KOPT-K1 (cell line): ENCODE measurements around the gene BORCS6.
"Not testable (repeated sequence)": the region's sequence is repeated elsewhere in the genome, so short reads cannot be mapped to it uniquely, and the experiment has no call there.

ENCODE experiments used
- H3K27ac ChIP-seq: fragments of 200-600 bp; sonication (generic); 2 replicates; pipeline ENCODE4 v1.5.1; 2016; ENCODE audit warnings: antibody characterized with exemption, mild to moderate bottlenecking, low read depth, low read length; ENCODE audit not compliant: poor library complexity, severe bottlenecking
- H3K36me3 ChIP-seq: fragments of 200-600 bp; sonication (generic); 2 replicates; pipeline ENCODE4 v1.5.1; 2017; ENCODE audit warnings: antibody characterized with exemption, mild to moderate bottlenecking, low read length, moderate library complexity; ENCODE audit not compliant: insufficient read depth
- H3K9me3 ChIP-seq: fragments of 200-600 bp; sonication (generic); 2 replicates; pipeline ENCODE4 v1.5.1; 2017; ENCODE audit warnings: antibody characterized with exemption, low read length, mild to moderate bottlenecking; ENCODE audit not compliant: insufficient read depth, poor library complexity, severe bottlenecking

Gene BORCS6

DNA sequence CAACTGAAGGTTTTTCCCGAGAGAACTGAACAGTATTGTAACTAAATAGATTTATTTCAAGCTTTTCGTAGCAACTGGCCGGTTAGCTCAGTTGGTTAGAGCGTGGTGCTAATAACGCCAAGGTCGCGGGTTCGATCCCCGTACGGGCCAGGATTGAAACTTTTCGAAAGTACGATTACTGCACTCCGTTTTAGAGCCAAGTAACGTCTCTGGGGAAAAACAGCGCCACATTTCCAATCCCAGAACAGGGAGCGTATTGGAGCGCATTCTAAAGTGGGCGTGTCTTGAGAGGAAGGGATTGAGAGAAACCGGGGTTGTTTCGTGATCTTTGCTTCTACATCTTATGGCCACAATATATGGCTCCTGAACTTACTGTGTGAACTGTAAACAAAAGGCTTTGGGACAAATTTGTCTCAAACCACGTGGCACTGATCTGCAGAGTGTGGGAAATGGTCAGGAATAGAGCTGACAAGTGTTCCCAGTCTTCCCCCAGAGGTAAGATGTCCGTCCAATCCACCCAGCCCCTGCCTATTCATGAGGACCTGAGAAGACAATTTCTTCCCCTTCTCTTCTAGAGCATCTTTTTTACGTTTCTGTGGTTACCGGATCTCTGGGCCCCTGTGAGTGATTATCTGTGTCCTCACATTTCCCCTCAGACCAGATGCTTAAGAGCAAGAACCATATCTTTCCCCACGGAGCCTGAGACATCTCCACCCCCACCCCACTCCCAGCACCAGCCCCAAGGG lies 2.3 kb downstream of the BORCS6 start:
- Histone ChIP-seq H3K27ac (peak overlapping the region; percentile 73), H3K36me3 (no peaks in the 10 kb centered on the region), H3K9me3 (no peaks in the 10 kb centered on the region)

- Histone ChIP-seq H3K9me3 (no peaks in the 10 kb centered on the region), H3K36me3 (no peaks in the 10 kb centered on the region), H3K27ac (peak overlapping the region; percentile 69)
Observed at GRCh38 chr17:8186787-8187516, 3.0 kb downstream of the BORCS6 start.

- H3K27ac ChIP-seq = peak overlapping the region; percentile 69
- H3K36me3 ChIP-seq = no peaks in the 10 kb centered on the region
- no peaks in the 10 kb centered on the region for H3K9me3 ChIP-seq
Observed at GRCh38 chr17:8186446-8186786, 3.6 kb downstream of the BORCS6 start.

DNA sequence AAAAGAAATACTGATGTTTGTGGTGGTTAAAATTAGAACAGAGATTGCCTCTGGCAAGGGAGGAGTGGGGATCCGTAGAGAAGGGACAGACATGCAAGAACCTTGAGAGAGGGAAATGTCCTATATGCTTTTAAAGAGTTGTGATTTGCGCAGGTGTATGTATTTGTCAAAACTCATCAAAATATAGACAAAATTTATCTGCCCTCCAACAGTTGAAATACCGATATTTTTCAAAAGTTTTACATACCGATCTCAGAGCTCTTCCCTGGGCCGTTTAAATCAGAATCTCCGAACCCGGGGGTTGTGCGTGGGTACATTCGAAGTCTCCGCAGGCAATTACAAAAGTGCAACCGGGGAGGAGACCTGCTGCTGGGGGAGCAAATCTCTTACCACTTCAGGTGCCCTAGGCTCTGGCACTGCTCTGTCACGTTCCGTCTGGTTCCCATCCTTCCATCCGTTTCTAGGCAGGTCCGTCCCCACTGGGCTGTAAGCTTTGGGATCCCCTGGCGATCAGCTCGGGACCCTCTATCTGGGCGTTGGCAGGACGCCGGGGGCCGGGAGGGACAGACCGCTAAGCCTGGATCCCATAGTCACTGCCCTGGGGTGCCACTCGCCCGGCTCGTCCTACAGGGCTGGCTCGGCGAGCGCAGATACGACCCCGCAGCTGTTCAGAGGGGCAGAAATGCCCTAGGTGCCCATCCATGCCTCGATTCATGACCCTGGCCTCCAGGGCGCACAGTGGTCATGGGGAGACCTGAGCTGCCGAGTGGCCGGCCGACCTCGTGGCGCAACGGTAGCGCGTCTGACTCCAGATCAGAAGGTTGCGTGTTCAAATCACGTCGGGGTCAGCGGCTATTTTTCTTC lies 4.2 kb downstream of the BORCS6 start:
- H3K36me3 ChIP-seq = no peaks in the 10 kb centered on the region
- no peaks in the 10 kb centered on the region for H3K9me3 ChIP-seq
- H3K27ac ChIP-seq = peak overlapping the region; percentile 69

DNA sequence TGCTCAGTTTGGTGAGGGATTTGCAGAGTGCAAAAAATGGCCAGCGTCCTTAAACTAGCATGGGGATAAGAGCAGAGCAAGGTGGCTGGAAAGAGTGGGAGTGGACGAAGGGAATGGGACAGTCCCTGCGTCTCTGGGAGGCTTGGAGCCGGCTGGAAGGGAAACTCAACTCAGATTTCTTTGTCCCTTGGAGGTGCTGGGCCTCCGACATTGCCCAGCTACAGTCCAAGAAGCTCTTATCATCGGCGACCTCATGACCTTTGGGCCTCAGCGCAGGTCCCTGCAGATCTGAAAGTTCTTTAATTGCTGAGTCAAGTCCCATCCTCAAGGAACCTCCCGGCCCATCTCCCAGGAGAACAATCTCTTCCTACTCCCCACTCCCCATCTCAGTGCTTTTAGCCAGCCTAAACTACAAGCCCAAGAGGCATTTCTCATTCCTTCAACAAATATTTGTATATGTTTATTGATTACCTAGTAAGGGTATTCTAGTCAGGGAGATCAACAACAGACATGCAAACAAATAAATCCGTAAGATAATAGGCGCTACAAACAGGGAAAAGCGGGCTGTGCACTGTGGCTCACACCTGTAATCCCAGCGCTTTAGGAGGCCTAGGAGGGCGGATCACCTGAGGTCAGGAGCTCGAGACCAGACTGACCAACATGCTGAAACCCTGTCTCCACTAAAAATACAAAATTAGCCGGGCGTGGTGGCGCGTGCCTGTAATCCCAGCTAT lies 12.8 kb downstream of the BORCS6 start:
- H3K27ac ChIP-seq = peak overlapping the region; percentile 85
- no peaks in the 10 kb centered on the region for H3K9me3 ChIP-seq
- no peaks in the 10 kb centered on the region for H3K36me3 ChIP-seq

DNA sequence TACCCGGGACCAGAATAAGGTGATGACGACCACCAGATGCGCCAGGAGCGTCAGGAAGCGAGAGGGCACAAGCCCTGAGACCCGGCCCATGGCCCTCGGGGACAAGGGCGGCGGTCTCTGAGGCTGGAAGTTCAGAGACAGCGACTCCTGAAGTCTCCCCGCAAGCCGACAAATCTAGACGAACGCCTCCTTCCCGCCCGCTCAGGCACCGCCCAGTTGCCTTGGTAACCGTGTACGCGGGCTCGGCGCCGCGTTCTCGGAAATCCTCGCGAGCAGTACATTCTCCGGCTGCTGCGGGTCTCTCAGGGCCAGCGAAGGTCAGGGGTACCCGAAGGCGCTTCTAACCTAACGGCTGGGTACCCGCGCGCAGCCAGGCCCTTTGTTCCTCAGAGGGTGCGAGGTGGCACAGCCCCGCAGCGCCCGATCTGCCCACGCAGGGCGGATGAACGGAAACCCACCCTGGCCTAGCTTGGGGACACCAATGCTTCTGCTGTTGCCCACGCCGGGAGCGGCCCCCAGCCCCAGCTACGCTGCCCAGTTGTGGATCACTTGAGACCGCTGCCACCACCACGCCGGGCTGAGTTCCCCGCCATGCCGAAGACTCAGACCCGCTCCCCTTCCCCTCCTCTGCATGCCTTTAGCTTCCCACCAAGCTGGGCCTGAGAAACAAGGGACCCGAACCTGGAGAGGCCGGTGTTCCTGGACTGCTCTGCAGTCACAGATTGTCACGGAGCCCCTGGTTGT lies 13.6 kb downstream of the BORCS6 start, which contains the start of gene TMEM107:
Gene TMEM107, minus strand, starts transcription at position 184 of the 744 bp plus-strand sequence. Its CDS starts 94 bp downstream, at position 90.
- peak within 1 kb of the TSS; percentile 85 for H3K27ac ChIP-seq
- H3K9me3 ChIP-seq = no peaks in the 10 kb centered on the region

GRCh38 chr17:8175795-8176196 lies 14.2 kb downstream of the BORCS6 start:
- Histone ChIP-seq H3K9me3 (no peaks in the 10 kb centered on the region), H3K27ac (peak overlapping the region; percentile 85), H3K36me3 (no peaks in the 10 kb centered on the region)

More for the DNA sequence above, 13.6 kb downstream of the BORCS6 start, which contains the start of gene TMEM107:
- no peaks in the 10 kb centered on the region for H3K36me3 ChIP-seq

DNA sequence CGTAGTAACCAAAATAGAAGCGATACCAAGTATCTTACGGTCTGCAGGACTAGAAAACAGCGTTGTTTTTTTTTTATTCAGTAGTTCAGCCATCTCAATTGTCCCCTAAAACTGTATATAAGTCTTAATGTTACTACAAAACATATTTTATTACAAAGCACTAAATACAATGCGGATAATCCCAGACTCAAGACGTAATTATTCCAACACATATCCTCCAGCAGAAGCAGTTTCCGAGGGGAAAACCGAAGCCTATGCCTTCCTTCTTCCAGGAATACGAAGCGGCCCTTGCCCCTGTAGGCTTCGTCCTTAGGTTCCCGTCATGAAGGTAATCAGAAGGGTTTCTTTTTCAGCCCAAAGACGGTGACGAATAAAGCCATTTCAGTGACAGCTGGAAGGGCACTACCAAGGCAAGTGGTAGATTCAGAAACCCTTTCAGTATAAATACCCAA lies 16.1 kb downstream of the BORCS6 start:
- Histone ChIP-seq H3K36me3 (no peaks in the 10 kb centered on the region), H3K27ac (peak overlapping the region; percentile 94), H3K9me3 (no peaks in the 10 kb centered on the region)

- Histone ChIP-seq H3K36me3 (no peaks in the 10 kb centered on the region), H3K27ac (peak overlapping the region; percentile 94), H3K9me3 (no peaks in the 10 kb centered on the region)
Observed at GRCh38 chr17:8173056-8173870, 16.7 kb downstream of the BORCS6 start.

- H3K36me3 ChIP-seq, H3K9me3 ChIP-seq, H3K27ac ChIP-seq: not testable (repeated sequence)
Observed at GRCh38 chr17:8170186-8170585, 19.8 kb downstream of the BORCS6 start.

DNA sequence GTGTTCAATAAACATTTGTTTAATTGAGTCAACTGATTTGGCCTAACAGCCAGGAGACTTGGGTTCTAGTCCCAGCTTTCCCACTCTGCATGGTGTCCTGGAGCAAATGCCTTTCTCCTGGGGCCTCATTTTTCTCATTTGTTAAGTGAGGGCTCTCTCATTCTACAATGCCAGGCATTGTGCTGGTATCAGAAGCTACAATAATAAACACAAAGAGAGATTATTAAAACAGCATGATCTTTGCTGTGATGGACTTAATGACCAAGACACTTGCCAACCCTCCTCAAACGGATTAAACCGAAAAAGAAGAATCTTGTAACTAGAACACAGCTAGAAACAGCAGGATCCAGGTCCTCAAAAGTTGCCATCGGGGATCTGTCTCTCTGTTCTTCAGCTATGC lies 22.5 kb downstream of the BORCS6 start:
- H3K27ac ChIP-seq = no peak overlapping the region
- H3K36me3 ChIP-seq = no peaks in the 10 kb centered on the region
- H3K9me3 ChIP-seq = no peaks in the 10 kb centered on the region

DNA sequence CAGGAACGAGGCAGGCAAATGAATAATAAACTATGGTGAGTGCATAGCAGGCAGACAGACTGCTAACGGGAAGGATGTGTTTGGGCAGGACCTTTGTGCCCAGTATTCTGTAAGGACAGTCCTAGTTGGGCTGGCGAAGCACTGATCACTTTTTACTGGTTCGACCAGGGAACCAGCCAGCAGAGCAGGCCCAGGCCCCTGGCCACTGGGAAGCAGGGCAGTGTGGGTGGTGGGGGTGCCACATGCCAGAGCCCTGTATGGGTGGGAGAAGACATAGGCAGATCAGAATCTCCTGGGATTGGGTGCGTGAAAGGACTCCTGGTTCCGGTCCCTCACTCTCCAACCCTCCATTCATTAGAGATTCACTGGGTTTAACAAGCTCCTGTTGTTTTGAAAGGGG lies 23.2 kb downstream of the BORCS6 start:
- H3K36me3 ChIP-seq = no peaks in the 10 kb centered on the region
- H3K9me3 ChIP-seq = no peaks in the 10 kb centered on the region
- H3K27ac ChIP-seq = no peak overlapping the region

- Histone ChIP-seq H3K9me3 (no peaks in the 10 kb centered on the region), H3K36me3 (peaks cover 18% of the 10 kb centered on the region), H3K27ac (peak overlapping the region; percentile 91)
Observed at GRCh38 chr17:8164815-8165131, 25.2 kb downstream of the BORCS6 start.
